Neural progenitor cell (in vitro differentiated cells): Measurements from ENCODE around the gene NRM.

Experiments
- CTCF ChIP-seq: fragments of 200-600 bp; sonication (generic); IDR thresholded peaks from 2 replicates; pipeline ENCODE4 v1.5.1; 2017; ENCODE audit warnings: antibody characterized with exemption, mild to moderate bottlenecking
- EZH2 ChIP-seq: fragments of 200-600 bp; sonication (generic); IDR thresholded peaks from 2 replicates; pipeline ENCODE4 v1.6.1; 2017; ENCODE audit warnings: antibody characterized with exemption, mild to moderate bottlenecking, moderate library complexity

- TF ChIP-seq CTCF, result no peak
- no peak for TF ChIP-seq EZH2
Measured at GRCh38 chr6:30689022-30689865, 1.5 kb downstream of the NRM start.
